ENCODE results near the gene TH.

The TH gene

DNA sequence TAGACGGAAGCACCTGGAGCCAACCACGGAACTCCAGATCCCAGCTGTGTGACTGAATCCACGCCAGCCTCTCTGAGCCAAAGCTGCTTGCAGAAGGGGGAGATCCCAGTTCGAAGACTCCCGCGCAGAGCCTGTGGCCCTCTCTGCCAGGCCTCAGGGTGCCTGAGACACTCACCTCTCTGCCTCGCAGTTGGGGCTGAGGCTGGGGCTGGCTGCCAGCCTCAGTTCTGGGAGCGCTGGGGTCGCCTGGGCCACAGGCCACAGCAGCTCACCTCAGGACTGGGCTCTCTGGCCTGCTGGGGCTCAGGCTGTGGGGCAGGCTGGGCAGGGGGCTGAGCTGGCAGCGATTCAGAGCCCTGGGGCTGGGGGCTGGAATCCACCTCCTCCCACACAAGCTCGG lies 24.2 kb downstream of the TH start:
- Histone ChIP-seq H3K4me3 (no peak overlapping the region), H3K36me3 (ENCODE audit: insufficient read depth, low read length) (no peaks in the 10 kb centered on the region)
- TF ChIP-seq EZH2 (IDR thresholded peaks at IDR 0.05) (no peak), FOXP2 (optimal IDR thresholded peaks at IDR 0.05; ENCODE audit: control extremely low read depth, extremely low read length, insufficient read depth) (no peak), POLR2AphosphoS5 (IDR thresholded peaks at IDR 0.05; ENCODE audit: borderline replicate concordance, low read depth, low read length) (no peak)

DNA sequence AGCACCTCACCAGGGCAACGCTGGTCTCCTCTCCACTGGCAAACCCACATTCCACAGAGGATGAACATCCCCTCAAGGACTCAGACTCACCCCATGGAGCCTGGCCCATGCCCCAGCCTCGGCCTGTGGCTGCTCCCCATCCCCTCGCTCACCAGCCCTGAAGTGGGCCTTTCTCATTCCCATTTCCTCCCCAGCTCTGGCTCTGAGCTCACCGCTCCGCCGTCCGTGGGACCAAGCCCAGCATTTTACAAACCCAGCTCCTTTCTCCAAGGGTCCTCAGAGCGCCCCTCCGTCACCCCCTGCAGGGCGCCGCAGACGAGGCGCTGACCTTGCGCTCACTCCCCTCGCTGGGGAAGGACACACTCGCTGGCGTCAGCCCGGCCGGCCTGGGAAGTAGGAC lies 25.6 kb downstream of the TH start:
- DNase-seq (ENCODE audit: low read depth, low spot score) = no peak
- Histone ChIP-seq H3K4me3 (no peak overlapping the region), H3K9me3 (ENCODE audit: low read depth, low read length) (no peaks in the 10 kb centered on the region), H3K9ac (ENCODE audit: insufficient read length) (no peak overlapping the region), H3K27ac (no peak overlapping the region), H3K36me3 (ENCODE audit: insufficient read depth, low read length) (no peaks in the 10 kb centered on the region)
- no peak for TF ChIP-seq POLR2AphosphoS5 (IDR thresholded peaks at IDR 0.05; ENCODE audit: borderline replicate concordance, low read depth, low read length)
- TF ChIP-seq EZH2 (IDR thresholded peaks at IDR 0.05) = no peak
- no peak for TF ChIP-seq FOXP2 (optimal IDR thresholded peaks at IDR 0.05; ENCODE audit: control extremely low read depth, extremely low read length, insufficient read depth)

More for the DNA sequence above, 24.2 kb downstream of the TH start:
- Histone ChIP-seq H3K9me3 (ENCODE audit: low read depth, low read length) (no peaks in the 10 kb centered on the region), H3K27ac (no peak overlapping the region), H3K9ac (ENCODE audit: insufficient read length) (no peak overlapping the region)
- no peak for DNase-seq (ENCODE audit: low read depth, low spot score)

DNA sequence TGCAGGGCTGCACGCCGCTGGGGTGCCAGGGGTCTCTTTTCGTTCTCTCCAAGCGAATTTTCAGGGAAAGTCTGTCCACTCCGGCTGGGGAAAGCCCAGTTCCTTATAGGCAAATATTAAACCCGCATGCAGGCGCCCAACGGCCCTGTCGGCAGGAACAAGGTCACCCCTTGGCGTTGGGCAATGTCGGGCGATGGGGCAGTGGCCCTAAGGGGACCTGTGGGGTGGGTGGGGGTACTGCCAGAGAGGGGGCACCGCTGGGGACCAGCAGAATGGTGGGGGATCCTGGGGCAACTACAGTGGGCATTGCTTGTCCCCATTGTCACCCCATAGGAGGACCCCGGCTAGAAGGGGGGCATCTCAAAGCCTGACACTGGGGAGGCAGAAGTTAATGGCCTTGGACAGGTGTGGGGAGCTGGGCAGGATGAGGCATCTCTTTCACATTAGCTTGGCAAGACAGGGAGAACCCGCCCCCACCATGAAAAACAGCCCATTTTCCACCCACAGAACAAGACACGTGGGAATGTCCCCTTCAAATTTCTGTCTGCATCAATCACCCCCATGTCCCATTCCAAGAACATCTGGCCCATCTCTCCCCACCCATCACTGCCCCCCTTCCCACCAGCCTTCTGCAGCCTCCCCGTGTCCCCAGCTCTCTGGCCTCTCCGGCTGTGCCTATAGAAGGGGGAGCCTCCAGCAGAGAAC lies 26.9 kb downstream of the TH start:
- H3K9me3 ChIP-seq (ENCODE audit: low read depth, low read length) = no peaks in the 10 kb centered on the region
- H3K4me3 ChIP-seq = no peak overlapping the region
- no peak for DNase-seq (ENCODE audit: low read depth, low spot score)
- no peak for TF ChIP-seq EZH2 (IDR thresholded peaks at IDR 0.05)
- TF ChIP-seq FOXP2 (optimal IDR thresholded peaks at IDR 0.05; ENCODE audit: control extremely low read depth, extremely low read length, insufficient read depth) = no peak
- TF ChIP-seq POLR2AphosphoS5 (IDR thresholded peaks at IDR 0.05; ENCODE audit: borderline replicate concordance, low read depth, low read length) = no peak
- H3K27ac ChIP-seq = no peak overlapping the region
- H3K9ac ChIP-seq (ENCODE audit: insufficient read length) = no peak overlapping the region
- no peaks in the 10 kb centered on the region for H3K36me3 ChIP-seq (ENCODE audit: insufficient read depth, low read length)

DNA sequence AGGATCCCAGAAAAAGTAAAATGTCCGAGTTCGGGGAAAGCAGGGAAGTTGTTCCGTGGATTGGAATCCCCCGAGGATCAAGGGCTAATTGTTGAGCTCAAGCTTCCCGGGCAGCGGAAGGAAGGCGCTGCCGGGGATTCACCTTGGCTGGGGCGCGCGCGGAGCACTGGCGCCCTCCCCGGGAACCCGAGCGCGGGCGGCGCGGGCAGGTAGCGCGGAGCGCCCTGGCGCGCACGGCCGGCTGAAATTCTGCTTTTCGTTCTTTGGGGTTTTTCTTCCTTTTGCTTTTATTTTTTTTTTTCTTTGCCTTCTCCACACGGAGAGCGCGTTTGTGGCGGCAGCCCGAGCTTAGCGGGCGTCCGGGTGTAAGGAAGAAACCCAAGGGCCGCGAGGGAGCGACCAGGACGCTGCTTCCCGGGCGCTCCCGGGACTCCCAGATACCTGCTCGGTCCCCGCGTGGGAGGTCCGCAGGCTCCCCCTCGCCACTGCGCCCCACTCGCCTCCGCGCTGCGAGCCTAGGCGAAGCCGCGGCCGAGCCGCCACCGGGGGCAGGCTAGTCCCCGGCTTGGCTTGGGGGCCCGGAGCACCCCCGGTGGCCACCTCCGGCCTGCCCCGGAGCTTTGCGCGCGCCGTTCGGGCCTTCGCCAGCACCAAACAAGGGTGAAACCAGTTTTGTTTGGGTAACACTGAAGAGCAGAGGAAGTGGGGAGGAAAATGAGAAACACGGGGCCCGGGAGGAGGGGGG lies 27.6 kb downstream of the TH start:
- no peak for DNase-seq (ENCODE audit: low read depth, low spot score)
- no peak overlapping the region for H3K4me3 ChIP-seq
- no peak overlapping the region for H3K27ac ChIP-seq
- no peaks in the 10 kb centered on the region for H3K36me3 ChIP-seq (ENCODE audit: insufficient read depth, low read length)
- TF ChIP-seq FOXP2 (optimal IDR thresholded peaks at IDR 0.05; ENCODE audit: control extremely low read depth, extremely low read length, insufficient read depth) (no peak), EZH2 (IDR thresholded peaks at IDR 0.05) (peak; percentile 94), POLR2AphosphoS5 (IDR thresholded peaks at IDR 0.05; ENCODE audit: borderline replicate concordance, low read depth, low read length) (no peak)
- H3K9ac ChIP-seq (ENCODE audit: insufficient read length) = no peak overlapping the region
- H3K9me3 ChIP-seq (ENCODE audit: low read depth, low read length) = no peaks in the 10 kb centered on the region

DNA sequence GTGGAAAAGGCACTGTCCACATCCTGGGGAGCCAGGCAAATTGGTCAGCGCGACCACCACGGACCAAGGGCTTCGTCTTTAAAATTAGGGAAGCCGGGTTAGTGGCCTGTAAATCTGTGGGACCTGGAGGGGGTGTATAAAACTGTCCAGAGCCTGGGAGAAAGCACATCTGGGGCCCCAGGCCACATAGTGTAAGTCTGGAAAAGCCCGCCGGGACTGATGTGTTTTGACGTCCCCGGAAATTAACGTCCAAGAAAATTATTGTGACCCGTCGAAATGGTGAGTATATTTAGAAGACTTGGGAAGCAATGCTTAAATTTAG lies 28.2 kb downstream of the TH start:
- TF ChIP-seq FOXP2 (optimal IDR thresholded peaks at IDR 0.05; ENCODE audit: control extremely low read depth, extremely low read length, insufficient read depth) (no peak), EZH2 (IDR thresholded peaks at IDR 0.05) (no peak), POLR2AphosphoS5 (IDR thresholded peaks at IDR 0.05; ENCODE audit: borderline replicate concordance, low read depth, low read length) (no peak)
- no peak overlapping the region for H3K4me3 ChIP-seq

DNA sequence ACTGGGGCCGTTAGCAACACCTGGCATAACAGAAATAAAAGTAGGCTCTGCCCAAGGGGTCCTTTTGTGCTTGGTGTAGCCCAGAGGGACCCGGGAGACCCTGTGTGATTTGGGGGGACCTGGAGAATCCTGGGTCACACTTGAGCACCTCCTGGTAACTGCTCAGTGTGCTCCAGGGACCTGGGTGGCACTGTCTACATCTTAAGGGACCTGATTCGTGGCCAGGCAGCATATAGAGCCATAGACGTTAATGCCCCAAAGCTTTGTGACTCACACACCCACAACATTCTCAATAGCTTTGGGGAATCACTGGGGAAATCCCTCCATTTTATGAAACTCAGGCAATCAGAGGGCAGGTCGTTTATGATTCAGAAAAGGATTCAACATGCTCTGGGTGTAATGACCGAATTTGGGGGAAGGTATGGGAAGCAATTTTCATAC lies 28.8 kb downstream of the TH start:
- no peak for TF ChIP-seq FOXP2 (optimal IDR thresholded peaks at IDR 0.05; ENCODE audit: control extremely low read depth, extremely low read length, insufficient read depth)
- TF ChIP-seq EZH2 (IDR thresholded peaks at IDR 0.05) = no peak
- TF ChIP-seq POLR2AphosphoS5 (IDR thresholded peaks at IDR 0.05; ENCODE audit: borderline replicate concordance, low read depth, low read length) = no peak
- no peak overlapping the region for H3K4me3 ChIP-seq
- H3K36me3 ChIP-seq (ENCODE audit: insufficient read depth, low read length) = no peaks in the 10 kb centered on the region

More for the DNA sequence above, 28.2 kb downstream of the TH start:
- Histone ChIP-seq H3K9ac (ENCODE audit: insufficient read length) (no peak overlapping the region), H3K9me3 (ENCODE audit: low read depth, low read length) (no peaks in the 10 kb centered on the region), H3K27ac (no peak overlapping the region), H3K36me3 (ENCODE audit: insufficient read depth, low read length) (no peaks in the 10 kb centered on the region)
- DNase-seq (ENCODE audit: low read depth, low spot score) = no peak

DNA sequence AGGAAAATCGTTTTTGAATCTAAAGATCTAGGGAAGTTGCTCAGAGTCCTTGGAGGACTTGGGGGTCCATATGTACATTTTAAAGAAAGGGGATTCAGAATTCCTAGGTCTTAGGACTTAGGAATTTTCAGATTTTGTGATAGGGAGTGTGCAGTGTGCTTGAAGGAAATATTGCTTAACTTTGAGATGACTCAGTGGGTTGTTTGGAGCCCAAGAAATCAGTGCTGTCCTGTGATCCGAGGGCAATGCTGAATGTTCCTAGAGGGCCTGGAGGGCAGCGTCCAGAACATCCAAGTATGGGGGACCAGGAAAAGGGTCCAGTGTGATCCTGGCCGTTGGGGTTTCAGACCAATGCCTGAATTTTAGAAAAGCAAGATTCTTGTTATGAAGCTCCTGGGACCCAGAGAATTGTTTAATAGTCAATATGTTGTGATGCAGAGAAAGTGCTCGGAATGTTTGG lies 29.3 kb downstream of the TH start:
- Histone ChIP-seq H3K9me3 (ENCODE audit: low read depth, low read length) (no peaks in the 10 kb centered on the region), H3K27ac (no peak overlapping the region), H3K36me3 (ENCODE audit: insufficient read depth, low read length) (no peaks in the 10 kb centered on the region), H3K9ac (ENCODE audit: insufficient read length) (no peak overlapping the region), H3K4me3 (no peak overlapping the region)
- no peak for TF ChIP-seq EZH2 (IDR thresholded peaks at IDR 0.05)
- no peak for DNase-seq (ENCODE audit: low read depth, low spot score)

More for the DNA sequence above, 28.8 kb downstream of the TH start:
- Histone ChIP-seq H3K9ac (ENCODE audit: insufficient read length) (no peak overlapping the region), H3K9me3 (ENCODE audit: low read depth, low read length) (no peaks in the 10 kb centered on the region), H3K27ac (no peak overlapping the region)
- DNase-seq (ENCODE audit: low read depth, low spot score) = no peak

DNA sequence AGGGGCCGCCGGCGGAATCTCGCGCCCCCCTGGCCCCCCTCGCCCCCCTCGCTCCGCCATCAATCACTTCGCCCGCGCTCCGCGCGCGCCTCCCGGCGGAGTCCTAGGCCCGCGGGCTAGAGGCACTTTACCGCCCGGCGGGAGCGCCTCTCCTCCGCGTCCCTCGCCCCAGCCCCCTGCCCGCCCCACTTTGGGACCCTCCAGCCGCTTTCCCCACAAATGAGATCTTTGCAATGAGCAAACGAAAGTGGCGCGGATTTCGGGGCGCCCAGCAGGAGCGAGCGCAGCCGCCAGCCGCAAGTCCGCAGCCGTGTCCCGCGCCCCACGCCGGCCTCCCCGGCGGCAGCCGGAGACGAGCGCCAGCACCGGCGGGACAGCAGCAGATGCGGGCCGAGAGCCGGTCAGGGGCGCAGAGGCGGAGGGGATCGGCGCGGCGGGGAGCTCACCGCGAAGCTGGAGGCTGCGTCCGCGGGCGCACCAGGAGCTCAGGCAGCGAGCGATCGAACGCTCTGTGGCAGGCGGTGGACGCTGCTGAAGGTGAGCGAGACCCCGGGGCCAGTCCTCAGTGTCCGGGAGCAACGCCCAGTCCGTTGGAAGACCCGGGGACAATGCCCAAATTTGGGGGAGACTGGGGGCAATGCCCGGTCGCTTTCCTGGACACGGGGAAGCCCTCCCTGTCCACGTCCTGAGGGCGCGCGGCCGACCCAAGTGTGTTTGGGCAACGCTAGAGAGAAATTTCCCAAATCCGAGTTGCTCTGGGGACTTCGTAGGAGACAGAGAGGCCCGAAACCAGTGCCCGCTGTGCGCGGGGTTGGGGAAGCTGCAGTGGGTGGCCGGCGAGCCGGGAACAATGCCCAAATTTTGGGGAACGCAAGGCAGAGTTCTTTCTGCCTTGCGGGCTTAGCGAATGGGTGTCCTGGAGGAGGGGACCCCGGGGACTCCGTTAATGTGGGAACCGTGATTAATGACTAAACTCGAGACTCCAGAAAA lies 30.9 kb downstream of the TH start:
- Histone ChIP-seq H3K4me3 (no peak overlapping the region), H3K9ac (ENCODE audit: insufficient read length) (no peak overlapping the region), H3K9me3 (ENCODE audit: low read depth, low read length) (no peaks in the 10 kb centered on the region), H3K27ac (no peak overlapping the region), H3K36me3 (ENCODE audit: insufficient read depth, low read length) (no peaks in the 10 kb centered on the region)
- DNase-seq (ENCODE audit: low read depth, low spot score) = no peak
- no peak for TF ChIP-seq FOXP2 (optimal IDR thresholded peaks at IDR 0.05; ENCODE audit: control extremely low read depth, extremely low read length, insufficient read depth)
- TF ChIP-seq POLR2AphosphoS5 (IDR thresholded peaks at IDR 0.05; ENCODE audit: borderline replicate concordance, low read depth, low read length) = no peak
- TF ChIP-seq EZH2 (IDR thresholded peaks at IDR 0.05) = no peak
